ENCODE measurements around the gene HAL. TPM values are rescaled to one million over a fixed set of nuclear protein-coding genes. Genes with fewer than 3 reads are reported as not detected.
A peak's percentile ranks its signal among the peaks of the same experiment; 100 is the strongest.

HAL gene
- total RNA-seq, 2 donors from 2014 or later, result 1.6 TPM; not detected in 1

- Histone ChIP-seq H3K9me3 (no peaks in the 10 kb centered on the region), H3K27ac (no peak overlapping the region), H3K27me3 (replicated peaks; ENCODE audit: insufficient read depth) (no peaks in the 10 kb centered on the region), H3K36me3 (no peaks in the 10 kb centered on the region), H3K4me3 (no peak overlapping the region), H3K4me1 (ENCODE audit: control insufficient read depth in 1 of 2, low read depth in 2 of 2) (peaks cover 4 to 7% of the 10 kb centered on the region in 2 donors)
- ATAC-seq (ENCODE audit: insufficient number of reproducible peaks, low FRiP score, low read depth) (no peak), DNase-seq (ENCODE audit: low spot score) (no peak)
- no peak for TF ChIP-seq CTCF (IDR thresholded peaks at IDR 0.05)
Measured at GRCh38 chr12:95944108-95944704, 51.9 kb downstream of the HAL start.

GRCh38 chr12:95943330-95943842 lies 52.8 kb downstream of the HAL start, which contains the start of gene AMDHD1:
AMDHD1 (plus strand) TSS chr12:95943331; CDS start chr12:95943399, 68 bp downstream.
- Histone ChIP-seq H3K4me1 (ENCODE audit: control insufficient read depth in 1 of 2, low read depth in 2 of 2) (peaks cover 4 to 7% of the 10 kb centered on the region in 2 donors), H3K27ac (peak within 1 kb of the TSS in 1 of 2 donors; percentile 49), H3K9me3 (no peaks in the 10 kb centered on the region), H3K36me3 (no peaks in the 10 kb centered on the region), H3K4me3 (peak within 1 kb of the TSS; percentile 96), H3K27me3 (replicated peaks; ENCODE audit: insufficient read depth) (no peaks in the 10 kb centered on the region)
- peak; percentile 51 for TF ChIP-seq CTCF (IDR thresholded peaks at IDR 0.05)
- DNase-seq (ENCODE audit: low spot score), result no peak
- ATAC-seq (ENCODE audit: insufficient number of reproducible peaks, low FRiP score, low read depth), result peak; percentile 10

- H3K27ac ChIP-seq, result peak within 1 kb of the TSS in 1 of 2 donors; percentile 49
- TF ChIP-seq CTCF (IDR thresholded peaks at IDR 0.05), result no peak
- DNase-seq (ENCODE audit: low spot score) (peak; percentile 27), ATAC-seq (ENCODE audit: insufficient number of reproducible peaks, low FRiP score, low read depth) (peak; percentile 79)
- no peaks in the 10 kb centered on the region for H3K36me3 ChIP-seq
- no peaks in the 10 kb centered on the region for H3K27me3 ChIP-seq (replicated peaks; ENCODE audit: insufficient read depth)
- peaks cover 4 to 7% of the 10 kb centered on the region in 2 donors for H3K4me1 ChIP-seq (ENCODE audit: control insufficient read depth in 1 of 2, low read depth in 2 of 2)
- H3K9me3 ChIP-seq, result no peaks in the 10 kb centered on the region
- H3K4me3 ChIP-seq, result peak within 1 kb of the TSS; percentile 96
Measured at GRCh38 chr12:95942524-95943329, 53.4 kb downstream of the HAL start, which contains the start of gene CCDC38. CCDC38 (minus strand) TSS chr12:95942614; CDS start chr12:95936509, 6,105 bp downstream.

- Histone ChIP-seq H3K27me3 (replicated peaks; ENCODE audit: insufficient read depth) (no peaks in the 10 kb centered on the region), H3K4me1 (ENCODE audit: control insufficient read depth in 1 of 2, low read depth in 2 of 2) (peaks cover 4 to 7% of the 10 kb centered on the region in 2 donors), H3K36me3 (no peaks in the 10 kb centered on the region), H3K27ac (no peak overlapping the region), H3K4me3 (peak overlapping the region; percentile 96), H3K9me3 (no peaks in the 10 kb centered on the region)
- TF ChIP-seq CTCF (IDR thresholded peaks at IDR 0.05), result no peak
- no peak for ATAC-seq (ENCODE audit: insufficient number of reproducible peaks, low FRiP score, low read depth)
- DNase-seq (ENCODE audit: low spot score), result no peak
Measured at GRCh38 chr12:95942101-95942523, 54.0 kb downstream of the HAL start.

GRCh38 chr12:95940514-95940913 lies 55.6 kb downstream of the HAL start:
- Histone ChIP-seq H3K27ac (no peak overlapping the region), H3K36me3 (no peaks in the 10 kb centered on the region), H3K27me3 (replicated peaks; ENCODE audit: insufficient read depth) (no peaks in the 10 kb centered on the region), H3K4me1 (ENCODE audit: control insufficient read depth in 1 of 2, low read depth in 2 of 2) (peaks cover 4 to 7% of the 10 kb centered on the region in 2 donors), H3K9me3 (no peaks in the 10 kb centered on the region), H3K4me3 (no peak overlapping the region)
- ATAC-seq (ENCODE audit: insufficient number of reproducible peaks, low FRiP score, low read depth) (no peak), DNase-seq (ENCODE audit: low spot score) (no peak)
- no peak for TF ChIP-seq CTCF (IDR thresholded peaks at IDR 0.05)
